ENCODE data around the gene VCP. TPM values are rescaled to one million over a fixed set of nuclear protein-coding genes. Genes with fewer than 3 reads are reported as not detected.

VCP gene
- polyA plus RNA-seq, 2 of the 4 experiments (the other 2 are of a cell fraction), result 390 to 428 TPM

- no peak for TF ChIP-seq TP53 (CRISPR knock-in tag; IDR thresholded peaks at IDR 0.05)
- no peak for TF ChIP-seq POLR2AphosphoS2 (conservative IDR thresholded peaks at IDR 0.05; ENCODE audit: low read length)
- TF ChIP-seq FOXS1 (CRISPR knock-in tag; IDR thresholded peaks at IDR 0.05), result no peak
- no peak for TF ChIP-seq HOXA7 (CRISPR knock-in tag; IDR thresholded peaks at IDR 0.05)
- TF ChIP-seq BCL3 (IDR thresholded peaks at IDR 0.05), result no peak
- TF ChIP-seq NR3C1 (IDR thresholded peaks at IDR 0.05), result no peak
- TF ChIP-seq USF2 (IDR thresholded peaks at IDR 0.05), result no peak
- 0 out of 2 replicates have a peak, but pooled peaks have one; percentile 29 for TF ChIP-seq MYC (IDR thresholded peaks at IDR 0.05; ENCODE audit: borderline replicate concordance, low read length)
- TF ChIP-seq SREBF2 (IDR thresholded peaks at IDR 0.05), result no peak
These were observed 38.8 kb upstream of the VCP start (continued) for GRCh38 chr9:35111001-35111933.

- no peaks in the 10 kb centered on the region for H3K9me3 ChIP-seq
- 65% methylated on average over 2 of the region's 3 CpGs for WGBS (ENCODE audit: missing lambda C conversion rate)
- ATAC-seq (0 out of 6 replicates have a peak, but pooled peaks of 1 of the 2 experiments have one; percentile 3), FAIRE-seq (no peak), DNase-seq (ENCODE audit: low read depth in 1 of 2, low spot score in 1 of 2) (peak in 1 of 2 experiments; percentile 39)
- H3K4me3 ChIP-seq, result peak overlapping the region; percentile 68; the same call in 2 of the 3 replicates
- H3K4me2 ChIP-seq, result peak overlapping the region; percentile 84
- peak overlapping the region; percentile 80 to 91; a peak in 4 of 6 replicates for H3K27ac ChIP-seq
- peaks cover 47% of the 10 kb centered on the region for H3K4me1 ChIP-seq
- POLR2A ChIA-PET, result interaction anchor here (1.5 to 3.2 kb wide), 4 partner anchors 7 to 38 kb away, joined by 7 to 28 read pairs (median 10); partner anchors contain the start of genes FANCG, PIGO, STOML2 and VCP
- TF ChIP-seq HES2 (IDR thresholded peaks at IDR 0.05), result no peak
- TF ChIP-seq FOSL2 (IDR thresholded peaks at IDR 0.05), result no peak
- TF ChIP-seq FOSL2 (CRISPR knock-in tag; IDR thresholded peaks at IDR 0.05), result peak; percentile 27; the same call in 1 of the 2 replicates
- CTCF ChIA-PET, result interaction anchor here (0.9 to 15.8 kb wide), 3 partner anchors 15 to 408 kb away, joined by 3 to 110 read pairs (median 3); partner anchors contain the start of genes PIGO and VCP
These were observed 37.9 kb upstream of the VCP start for GRCh38 chr9:35110327-35110761.

- H3K9me3 ChIP-seq, result no peaks in the 10 kb centered on the region
- DNase-seq (ENCODE audit: low read depth in 1 of 2, low spot score in 1 of 2), result no peak
- TF ChIP-seq ZNF302 (CRISPR knock-in tag; IDR thresholded peaks at IDR 0.05) (no peak), POLR2AphosphoS2 (conservative IDR thresholded peaks at IDR 0.05; ENCODE audit: low read length) (no peak), HDAC2 (IDR thresholded peaks at IDR 0.05) (no peak)
- no peak overlapping the region for H3K4me2 ChIP-seq
- WGBS (ENCODE audit: missing lambda C conversion rate), result 71% methylated on average over 7 of the region's 8 CpGs
- FAIRE-seq, result no peak
- peaks cover 34% of the 10 kb centered on the region for H3K4me1 ChIP-seq
- H3K4me3 ChIP-seq, result no peak overlapping the region
- no peak overlapping the region for H3K27ac ChIP-seq
- ChIA-PET POLR2A (interaction anchor here (1.1 kb wide), 1 partner anchor 12 kb away, joined by 3 read pairs; no protein-coding TSS in a partner anchor), CTCF (interaction anchor here (0.7 to 15.8 kb wide), 2 partner anchors 13 to 367 kb away, joined by 4 to 110 read pairs; partner anchors contain the start of gene PIGO)
- ATAC-seq, result no peak
These were observed 36.6 kb upstream of the VCP start for GRCh38 chr9:35108946-35109575.

GRCh38 chr9:35108461-35108860, 36.0 kb upstream of the VCP start:
- H3K4me1 ChIP-seq, result peaks cover 33% of the 10 kb centered on the region
- CTCF ChIA-PET, result interaction anchor here (0.7 to 15.8 kb wide), 3 partner anchors 13 to 368 kb away, joined by 4 to 110 read pairs (median 4); partner anchors contain the start of gene PIGO
- ATAC-seq (no peak), DNase-seq (ENCODE audit: low read depth in 1 of 2, low spot score in 1 of 2) (no peak), FAIRE-seq (no peak)
- no peak for TF ChIP-seq SMC3 (IDR thresholded peaks at IDR 0.05)
- no peak for TF ChIP-seq RARB (CRISPR knock-in tag; IDR thresholded peaks at IDR 0.05)
- TF ChIP-seq JUNB (IDR thresholded peaks at IDR 0.05), result no peak
- no peak for TF ChIP-seq RNF2 (IDR thresholded peaks at IDR 0.05; ENCODE audit: borderline replicate concordance, low read depth)
- no peak for TF ChIP-seq EP300 (IDR thresholded peaks at IDR 0.05)
- TF ChIP-seq NFE2L2 (conservative IDR thresholded peaks at IDR 0.05; ENCODE audit: low read length), result no peak
- TF ChIP-seq CBX8 (IDR thresholded peaks at IDR 0.05), result no peak
- TF ChIP-seq HOXB5 (CRISPR knock-in tag; IDR thresholded peaks at IDR 0.05), result no peak
- no peak for TF ChIP-seq RFX5 (IDR thresholded peaks at IDR 0.05)
- TF ChIP-seq JUN (IDR thresholded peaks at IDR 0.05), result no peak
- H3K27ac ChIP-seq, result no peak overlapping the region
- no peak overlapping the region for H3K4me2 ChIP-seq
- 91% methylated on average over 6 of the region's 6 CpGs for WGBS (ENCODE audit: missing lambda C conversion rate)
- H3K4me3 ChIP-seq, result no peak overlapping the region
- no peaks in the 10 kb centered on the region for H3K9me3 ChIP-seq
- POLR2A ChIA-PET, result interaction anchor here (1.1 kb wide), 1 partner anchor 12 kb away, joined by 3 read pairs; no protein-coding TSS in a partner anchor

Measured in A549 (cell line).